ENCODE results near the gene SHISA4.
"Not testable (repeated sequence)": the region's sequence is repeated elsewhere in the genome, so short reads cannot be mapped to it uniquely, and the experiment has no call there.

- TF ChIP-seq BHLHE40 (IDR thresholded peaks at IDR 0.05; ENCODE audit: borderline replicate concordance); NFRKB (IDR thresholded peaks at IDR 0.05); ELF4 (IDR thresholded peaks at IDR 0.05); LEF1 (IDR thresholded peaks at IDR 0.05; ENCODE audit: borderline replicate concordance); FOXM1 (IDR thresholded peaks at IDR 0.05; ENCODE audit: borderline replicate concordance); L3MBTL2 (conservative IDR thresholded peaks at IDR 0.05); PKNOX1 (IDR thresholded peaks at IDR 0.05); ARNT (IDR thresholded peaks at IDR 0.05): not testable (repeated sequence)
Measured at GRCh38 chr1:201839089-201839488, 49.6 kb upstream of the SHISA4 start.

Data from HEK293T (cell line).